ENCODE measurements around the gene EN1.

DNA sequence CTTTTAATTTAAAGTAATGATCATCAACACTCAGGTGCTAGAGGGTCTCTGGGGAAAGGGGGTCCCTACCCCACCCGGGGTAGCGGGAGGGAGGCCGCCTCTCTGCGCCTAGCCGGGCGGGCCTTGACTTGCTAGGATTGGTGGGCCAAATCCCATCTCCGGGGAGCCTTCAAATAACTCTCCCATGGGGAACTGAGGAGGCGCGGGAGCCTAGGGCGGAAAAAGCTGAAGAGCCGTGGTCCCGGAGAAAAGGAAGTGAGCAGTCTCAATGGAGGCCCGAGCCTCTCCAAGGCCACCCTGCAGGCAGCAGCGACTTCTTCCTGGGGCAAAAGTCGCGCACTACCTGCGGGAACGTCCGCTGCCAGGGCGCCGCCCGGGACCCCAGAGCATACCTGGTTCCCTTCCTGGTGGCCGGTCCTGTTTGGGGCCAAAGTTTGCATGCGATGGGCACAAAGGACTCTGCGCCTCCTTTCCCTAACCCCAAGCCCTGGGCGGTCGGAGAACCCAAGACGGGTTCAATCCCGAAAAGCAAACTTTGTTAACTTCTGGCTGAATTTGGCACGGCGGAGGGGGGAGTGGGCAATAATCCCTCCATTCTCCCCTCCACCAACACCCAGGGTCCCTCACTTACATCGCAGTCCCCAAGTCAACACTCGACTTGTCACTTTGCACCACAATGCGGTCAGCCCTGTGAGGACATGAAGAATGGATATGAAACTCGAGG lies 13.6 kb downstream of the EN1 start:
- no peak for TF ChIP-seq SUZ12 (IDR thresholded peaks at IDR 0.05)
- no peak for TF ChIP-seq BHLHE40 (IDR thresholded peaks at IDR 0.05; ENCODE audit: borderline replicate concordance)
- TF ChIP-seq FOXK2 (IDR thresholded peaks at IDR 0.05): no peak
- no peak for TF ChIP-seq HDGF (IDR thresholded peaks at IDR 0.05; ENCODE audit: borderline replicate concordance)
- TF ChIP-seq FOXA1 (IDR thresholded peaks at IDR 0.05): no peak
